Amygdala (tissue), 56 donors: ENCODE measurements around the gene DDX10.

Source experiments
- DNase-seq, 56 donors: peaks; one replicate each; lab custom pipeline; 2025; lab: John Stamatoyannopoulos, UW

Gene DDX10

GRCh38 chr11:108963118-108963517 is 298.2 kb downstream of the DDX10 start:
- DNase-seq: no peak

- no peak for DNase-seq
Measured at GRCh38 chr11:108965306-108966001, 300.6 kb downstream of the DDX10 start.

GRCh38 chr11:108966206-108966605 is 301.3 kb downstream of the DDX10 start:
- no peak for DNase-seq

- no peak for DNase-seq
Measured at GRCh38 chr11:108966978-108967377, 302.1 kb downstream of the DDX10 start.

GRCh38 chr11:108967571-108967970 is 302.7 kb downstream of the DDX10 start:
- peak in 28 of 56 donors; percentile 7 to 56 (median 20) for DNase-seq

GRCh38 chr11:108970221-108970991 is 305.5 kb downstream of the DDX10 start:
- no peak for DNase-seq

- no peak for DNase-seq
Measured at GRCh38 chr11:108973402-108974162, 308.7 kb downstream of the DDX10 start.

- DNase-seq: no peak
Measured at GRCh38 chr11:108975026-108975425, 310.2 kb downstream of the DDX10 start.

- no peak for DNase-seq
Measured at GRCh38 chr11:108975641-108976071, 310.8 kb downstream of the DDX10 start.

- DNase-seq: no peak
Measured at GRCh38 chr11:108983636-108984420, 319.0 kb downstream of the DDX10 start.

- no peak for DNase-seq
Measured at GRCh38 chr11:108984523-108984922, 319.7 kb downstream of the DDX10 start.

GRCh38 chr11:108985236-108985944 is 320.5 kb downstream of the DDX10 start:
- DNase-seq: peak in 1 of 56 donors; percentile 16

- DNase-seq: no peak
Measured at GRCh38 chr11:108985945-108986279, 321.0 kb downstream of the DDX10 start.
